Skin epidermis (tissue), 12 donors: ENCODE results near the gene SORBS1.

ENCODE experiments used
- H3K27ac ChIP-seq, 21 experiments: fragments of 200-600 bp; sonication (generic) in 11 of 21; one replicate each; pipeline ENCODE4 v1.5.0; 2020; ENCODE audit warnings: mild to moderate bottlenecking in 3 of 21, inconsistent platforms in 2 of 21, moderate library complexity in 2 of 21
- H3K4me3 ChIP-seq, 7 experiments: fragments of 200-600 bp; sonication (generic) in 2 of 7; one replicate each; pipeline ENCODE4 v1.5.0; 2020; ENCODE audit warnings: inconsistent platforms in 2 of 7, mild to moderate bottlenecking in 2 of 7, moderate library complexity in 1 of 7

Gene SORBS1

DNA sequence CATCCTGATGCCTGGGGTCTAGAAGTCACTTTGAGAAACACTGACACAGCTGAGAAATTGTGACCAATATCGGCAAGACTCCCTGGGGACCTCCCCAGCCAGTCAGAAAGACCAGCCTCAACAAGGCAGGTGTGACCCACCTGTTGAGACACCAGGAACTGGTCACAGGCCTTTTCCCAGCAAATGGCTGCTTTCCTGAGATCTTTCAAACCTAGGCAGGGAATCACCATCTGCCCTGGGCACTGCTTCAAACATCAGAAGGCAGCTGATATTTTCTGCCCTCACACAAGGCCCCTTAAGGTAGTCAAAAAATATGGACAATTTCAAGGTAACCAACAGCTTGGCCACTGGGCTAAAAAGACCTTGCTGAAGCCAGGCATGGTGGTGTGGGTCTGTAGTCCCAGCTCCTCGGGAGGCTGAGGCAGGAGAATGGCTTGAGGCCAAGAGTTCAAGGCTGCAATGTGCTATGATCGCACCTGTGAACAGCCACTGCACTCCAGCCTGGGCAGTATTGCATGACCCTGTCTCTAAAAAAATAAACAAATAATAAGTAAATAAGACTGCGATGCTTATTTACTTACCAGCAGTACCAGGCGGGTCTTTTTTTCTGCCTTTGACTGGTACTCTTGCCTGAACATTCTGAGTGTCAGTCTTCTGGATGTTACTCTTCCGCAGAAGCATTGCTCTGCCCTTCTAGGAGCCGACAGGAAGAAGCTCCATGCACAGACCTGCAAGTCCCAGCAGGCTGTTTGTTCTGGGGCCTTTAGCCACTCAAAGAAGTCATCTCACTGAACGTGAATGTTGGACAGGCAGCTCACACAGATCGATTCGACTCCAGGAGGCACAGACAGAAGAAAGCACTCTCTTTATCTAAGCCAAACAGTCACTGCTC, 59.7 kb downstream of the SORBS1 start:
- no peak overlapping the region for H3K4me3 ChIP-seq

GRCh38 chr10:95500649-95501048, 60.5 kb downstream of the SORBS1 start:
- no peak overlapping the region for H3K27ac ChIP-seq
- H3K4me3 ChIP-seq, result no peak overlapping the region

More for the DNA sequence above, 59.7 kb downstream of the SORBS1 start:
- peak overlapping the region in 1 of 21 experiments; percentile 12 for H3K27ac ChIP-seq

GRCh38 chr10:95500097-95500496, 61.1 kb downstream of the SORBS1 start:
- Histone ChIP-seq H3K27ac (no peak overlapping the region), H3K4me3 (no peak overlapping the region)

GRCh38 chr10:95499482-95499989, 61.6 kb downstream of the SORBS1 start:
- Histone ChIP-seq H3K4me3 (no peak overlapping the region), H3K27ac (no peak overlapping the region)

GRCh38 chr10:95496951-95497350, 64.2 kb downstream of the SORBS1 start:
- Histone ChIP-seq H3K27ac (no peak overlapping the region), H3K4me3 (no peak overlapping the region)

DNA sequence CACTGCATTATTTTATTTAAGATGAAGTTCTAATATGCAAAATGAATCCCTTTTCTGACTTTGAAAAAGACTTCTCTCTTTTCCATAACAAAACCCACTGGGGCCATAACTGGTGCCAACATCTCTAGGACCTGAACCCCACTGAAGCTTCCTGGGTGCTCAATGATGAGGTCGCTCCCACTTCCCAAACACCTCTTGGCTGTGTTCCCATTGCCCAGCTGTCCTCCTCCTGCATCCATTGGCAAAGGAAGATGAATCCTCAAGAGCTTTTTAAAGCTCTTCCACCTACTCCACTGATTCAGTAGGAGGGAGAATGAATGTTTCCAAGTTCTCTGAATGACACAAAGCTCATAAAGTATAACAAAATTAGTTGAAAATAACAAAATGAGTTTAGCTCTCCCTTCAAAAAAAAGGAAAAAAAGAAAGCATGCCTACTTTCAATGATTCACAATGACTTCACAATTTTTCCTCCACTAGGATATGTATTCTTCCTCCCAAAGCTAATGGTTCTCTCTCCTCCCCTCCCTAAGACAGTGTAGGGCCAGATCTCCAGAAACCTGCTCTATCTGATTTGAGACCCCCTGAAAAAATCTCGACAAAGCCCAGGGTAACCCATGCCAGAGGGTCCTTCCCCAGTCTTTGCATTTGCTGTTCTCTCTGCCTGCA, 64.8 kb downstream of the SORBS1 start:
- H3K27ac ChIP-seq, result no peak overlapping the region
- H3K4me3 ChIP-seq, result no peak overlapping the region

GRCh38 chr10:95493862-95494261, 67.3 kb downstream of the SORBS1 start:
- Histone ChIP-seq H3K4me3 (no peak overlapping the region), H3K27ac (no peak overlapping the region)

DNA sequence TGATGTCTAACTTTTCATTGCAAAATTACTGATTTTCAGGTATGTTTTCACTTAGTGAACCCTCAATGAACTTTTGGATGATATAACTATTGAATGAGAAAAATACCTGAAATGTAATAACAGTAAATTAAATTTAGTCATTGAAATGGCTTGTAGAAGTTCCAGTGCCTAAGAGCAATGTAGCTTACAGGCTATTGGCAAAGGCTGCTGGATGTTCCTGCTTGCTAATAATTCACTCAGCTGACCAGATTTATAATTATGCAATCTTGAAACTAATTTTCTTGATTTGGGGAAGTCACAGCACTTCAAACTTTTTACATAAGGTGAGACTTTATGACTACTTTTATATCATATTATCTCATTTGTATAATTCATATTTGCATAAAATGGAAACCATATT, 73.2 kb downstream of the SORBS1 start:
- Histone ChIP-seq H3K4me3 (no peak overlapping the region), H3K27ac (no peak overlapping the region)

DNA sequence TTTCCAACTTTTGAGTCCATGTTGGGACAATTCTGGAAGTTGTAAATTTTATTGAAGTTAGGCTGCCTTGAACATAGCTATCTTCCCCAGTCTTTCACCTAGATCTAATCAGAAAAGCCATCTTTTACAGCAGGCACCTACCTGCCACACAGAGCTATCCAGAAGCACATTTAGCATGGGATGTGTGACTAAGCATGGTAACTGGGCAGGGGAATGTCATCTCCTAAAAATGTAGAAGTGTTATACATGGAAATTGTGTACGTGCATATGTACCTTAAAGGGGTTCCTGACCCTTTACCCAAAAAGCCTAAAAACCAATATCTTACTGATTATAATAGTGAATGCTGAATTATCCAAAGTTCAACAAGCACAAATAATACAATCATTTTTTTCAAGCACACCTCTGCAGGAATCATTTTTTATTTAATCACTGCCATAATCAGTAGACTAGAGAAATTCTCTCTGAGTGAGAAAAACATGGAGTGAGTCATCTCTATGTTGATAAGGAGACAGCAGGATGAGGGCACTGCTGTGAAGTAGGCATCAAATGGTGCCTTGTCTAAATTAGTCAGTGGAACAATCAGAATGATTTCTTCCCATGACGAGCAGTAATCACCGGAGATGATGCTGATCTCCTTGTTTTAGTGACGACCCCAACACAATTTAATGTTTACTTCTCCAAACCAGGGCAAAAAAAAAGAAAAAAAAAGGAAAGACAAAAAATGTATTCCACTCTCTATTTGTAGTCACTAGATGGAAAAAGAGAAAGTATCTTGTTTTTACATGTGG, 75.9 kb downstream of the SORBS1 start:
- no peak overlapping the region for H3K27ac ChIP-seq
- H3K4me3 ChIP-seq, result no peak overlapping the region

DNA sequence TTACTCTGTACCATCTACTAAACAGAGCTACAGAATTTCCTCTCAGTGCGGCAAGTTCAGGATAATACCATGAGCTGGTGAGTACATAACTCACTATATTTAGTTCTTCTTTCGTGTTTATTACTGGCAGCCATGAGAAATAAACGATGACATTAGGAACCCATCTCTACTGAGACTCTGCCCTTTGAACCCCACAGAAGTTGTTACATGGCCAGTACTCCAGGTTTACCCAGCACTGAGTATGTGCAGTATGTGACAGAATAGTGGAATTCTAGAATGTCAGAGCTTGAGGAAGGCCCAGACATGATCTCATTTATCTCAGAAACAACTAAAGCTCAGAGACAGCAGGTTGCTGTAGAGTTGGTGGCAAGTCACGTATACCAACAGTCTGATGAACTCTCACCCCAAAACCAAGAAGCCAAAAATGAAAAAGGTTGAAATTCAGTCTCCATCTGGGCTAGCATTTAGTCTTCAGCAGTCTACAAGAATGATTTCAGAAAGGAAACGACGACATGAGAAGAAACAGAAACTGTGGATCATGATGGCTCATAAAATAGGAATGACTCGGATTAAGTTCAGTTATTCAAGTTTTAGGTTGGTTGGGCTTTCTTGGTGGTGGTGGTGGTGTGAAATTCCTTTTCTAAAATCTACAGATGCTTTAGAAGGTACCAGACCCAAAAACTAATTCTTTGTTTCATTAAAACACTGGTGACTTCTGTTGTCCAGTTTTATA, 78.5 kb downstream of the SORBS1 start:
- H3K27ac ChIP-seq, result peak overlapping the region in 1 of 21 experiments; percentile 86
- no peak overlapping the region for H3K4me3 ChIP-seq

DNA sequence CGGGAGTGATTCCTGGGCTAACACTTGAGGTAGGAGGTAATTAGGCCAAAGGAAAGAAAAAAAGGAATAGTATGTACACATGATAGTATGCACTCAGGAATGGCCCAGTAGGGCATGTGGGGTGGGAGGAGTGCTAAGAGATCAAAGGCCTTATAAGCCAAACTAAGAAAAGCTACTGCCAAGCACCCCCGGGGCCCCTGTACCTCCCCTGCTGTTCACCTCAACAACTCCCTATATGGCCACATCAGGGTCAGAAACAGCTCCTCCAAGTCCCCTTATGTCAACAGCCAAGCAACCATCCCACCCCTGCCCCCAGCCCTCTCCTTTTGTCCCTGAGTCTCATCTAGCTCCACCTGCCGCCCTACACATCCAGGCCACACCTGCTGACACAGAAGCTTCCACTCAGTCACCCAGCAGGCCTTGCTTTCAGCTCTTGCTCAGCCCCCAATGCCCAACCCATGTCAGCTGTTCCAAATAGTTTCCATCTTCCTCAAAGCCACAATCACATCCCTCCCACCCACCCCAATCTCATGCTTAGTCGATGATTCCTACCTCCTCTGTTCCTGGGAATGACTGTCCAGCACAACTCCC, 80.2 kb downstream of the SORBS1 start:
- Histone ChIP-seq H3K27ac (peak overlapping the region in 8 of 21 experiments; percentile 40 to 86 (median 59)), H3K4me3 (no peak overlapping the region)

DNA sequence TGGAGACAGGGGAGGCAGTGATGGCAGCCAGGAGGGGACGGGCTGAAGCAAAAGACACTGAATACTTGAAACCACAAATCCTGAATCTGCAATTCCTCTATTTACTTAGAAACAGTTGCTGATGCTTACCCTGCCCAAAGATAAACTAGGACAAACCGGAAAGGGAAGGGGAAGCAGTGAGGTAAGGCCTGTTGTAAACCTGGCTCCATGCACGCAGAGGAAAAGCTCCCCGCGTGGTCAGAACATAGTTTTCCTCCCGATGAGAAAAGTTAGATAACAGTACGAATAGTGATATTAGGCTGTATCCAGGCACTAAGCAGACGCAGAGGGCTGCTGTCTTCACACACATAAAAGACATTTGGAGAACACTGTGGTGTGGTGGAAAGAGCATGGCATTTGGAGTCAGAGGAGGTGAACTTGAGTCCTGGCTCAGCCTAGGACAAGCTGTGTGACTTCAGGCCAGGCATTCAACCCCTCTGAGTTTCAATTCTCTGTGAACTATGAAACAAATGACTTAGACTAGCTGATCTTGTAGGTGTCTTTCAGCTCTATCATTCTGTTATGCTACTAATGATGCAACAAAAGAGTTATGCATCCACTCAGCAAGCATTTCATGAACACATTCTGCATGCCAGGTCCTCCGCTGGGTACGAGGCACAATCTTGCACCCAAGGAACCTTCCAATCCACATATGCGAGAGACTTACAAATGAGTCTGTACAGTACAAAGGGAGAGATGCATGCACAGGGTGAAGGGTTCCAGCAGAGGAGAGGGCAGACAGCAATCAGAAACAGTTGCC, 80.9 kb downstream of the SORBS1 start:
- no peak overlapping the region for H3K4me3 ChIP-seq
- peak overlapping the region in 14 of 21 experiments; percentile 17 to 89 (median 60) for H3K27ac ChIP-seq

DNA sequence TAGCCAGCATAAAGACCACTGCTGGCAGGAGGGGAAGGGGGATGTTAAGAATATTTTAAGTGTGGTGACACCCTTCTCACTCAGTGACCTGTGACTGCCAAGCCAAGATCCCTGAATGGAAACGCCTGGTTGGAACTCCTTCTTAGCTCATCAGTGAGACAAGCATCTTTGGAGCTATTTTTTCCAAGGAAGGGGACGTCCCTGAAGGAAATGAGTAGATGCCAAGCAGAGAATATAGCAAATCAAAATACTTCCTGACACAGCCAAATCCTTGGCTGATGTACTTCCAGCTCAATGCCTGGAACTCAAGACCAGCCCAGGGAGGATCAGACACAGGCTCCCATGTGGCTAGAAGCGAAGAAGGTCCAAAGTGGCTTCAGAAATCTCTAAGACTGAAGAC, 82.2 kb downstream of the SORBS1 start:
- Histone ChIP-seq H3K27ac (peak overlapping the region in 12 of 21 experiments; percentile 17 to 89 (median 60)), H3K4me3 (no peak overlapping the region)

GRCh38 chr10:95478185-95478584, 83.0 kb downstream of the SORBS1 start:
- Histone ChIP-seq H3K27ac (peak overlapping the region in 9 of 21 experiments; percentile 18 to 89 (median 71)), H3K4me3 (no peak overlapping the region)

- H3K4me3 ChIP-seq, result no peak overlapping the region
- peak overlapping the region in 9 of 21 experiments; percentile 1 to 89 (median 52) for H3K27ac ChIP-seq
Measured at GRCh38 chr10:95477175-95477520, 84.0 kb downstream of the SORBS1 start.

DNA sequence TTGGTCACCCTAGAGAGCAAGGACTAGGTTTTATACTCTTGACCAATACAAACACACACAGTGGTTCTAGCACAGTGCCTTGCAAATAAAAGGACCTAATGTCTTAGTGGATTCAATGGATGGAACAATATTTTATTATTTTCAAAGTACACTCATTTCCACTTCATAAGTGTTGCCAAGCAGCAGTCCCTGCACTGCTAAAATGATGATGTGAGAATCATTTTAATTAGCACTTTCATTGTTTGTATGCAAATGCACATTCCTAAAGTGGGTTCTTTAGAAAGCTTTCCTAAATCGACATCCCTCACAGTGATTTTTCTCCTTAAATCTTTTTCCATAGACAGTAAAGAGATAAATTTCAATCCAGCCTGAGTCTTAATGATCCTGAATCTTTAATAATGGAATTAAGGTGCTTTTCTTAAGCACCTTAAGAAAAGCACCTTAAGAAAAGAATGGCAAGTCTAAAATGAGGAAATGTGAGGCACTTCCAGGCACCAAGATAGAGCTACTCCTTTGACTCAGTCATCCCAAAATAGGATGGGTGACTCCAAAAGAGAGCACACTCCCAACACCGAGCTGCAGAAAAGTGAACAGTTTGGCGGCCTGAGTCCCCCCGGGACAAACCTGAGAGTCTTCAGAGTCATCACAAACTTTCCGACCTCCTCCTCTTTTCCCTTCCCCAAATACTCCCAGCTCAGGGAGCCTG, 84.5 kb downstream of the SORBS1 start:
- H3K4me3 ChIP-seq, result no peak overlapping the region

GRCh38 chr10:95475827-95476468, 85.2 kb downstream of the SORBS1 start:
- peak overlapping the region in 3 of 21 experiments; percentile 51 to 86 (median 76) for H3K27ac ChIP-seq

More for the DNA sequence above, 84.5 kb downstream of the SORBS1 start:
- H3K27ac ChIP-seq, result peak overlapping the region in 8 of 21 experiments; percentile 1 to 89 (median 58)

More at GRCh38 chr10:95475827-95476468, 85.2 kb downstream of the SORBS1 start:
- no peak overlapping the region for H3K4me3 ChIP-seq
